ENCODE measurements around the gene SRGAP2.
A peak's percentile ranks its signal among the peaks of the same experiment; 100 is the strongest.
"Not testable (repeated sequence)": the region's sequence is repeated elsewhere in the genome, so short reads cannot be mapped to it uniquely, and the experiment has no call there.

SRGAP2 gene

DNA sequence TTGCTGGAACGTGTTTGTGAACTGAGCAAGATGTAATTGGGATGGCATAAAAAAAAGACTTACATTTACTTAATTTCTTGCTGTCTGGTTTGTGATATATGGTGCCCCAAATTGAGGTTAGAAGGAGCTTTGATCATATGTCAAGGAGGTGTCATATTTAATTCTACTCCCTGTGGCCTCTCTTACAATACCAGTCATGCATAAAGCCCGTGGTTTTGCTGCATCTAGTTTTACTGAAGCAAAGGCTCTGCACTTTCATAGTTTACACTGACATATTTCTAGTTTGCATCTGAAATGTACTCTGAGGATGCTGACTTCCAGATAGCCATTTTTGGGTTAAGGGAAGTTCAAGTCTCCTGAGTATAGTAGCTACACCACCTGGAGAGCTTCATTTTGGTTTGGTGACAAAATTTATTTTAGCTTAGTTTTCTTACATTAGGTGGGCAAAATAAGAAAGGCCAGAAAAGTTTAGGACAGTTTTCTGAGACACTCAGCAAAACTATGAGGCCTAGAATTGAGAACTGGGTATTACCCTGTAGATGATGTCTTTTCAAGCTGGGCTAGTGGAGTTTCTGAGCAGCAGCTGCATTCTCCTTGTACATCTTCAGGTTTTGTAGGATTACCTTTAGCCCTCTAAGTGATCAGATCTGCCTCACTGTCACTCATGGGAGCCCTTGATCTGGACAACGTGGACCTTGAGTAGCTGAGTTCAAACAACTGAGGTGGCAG lies 47.8 kb downstream of the SRGAP2 start:
- peaks cover 10% of the 10 kb centered on the region for H3K4me1 ChIP-seq (ENCODE audit: control insufficient read depth, low read length)
- H3K27ac ChIP-seq (ENCODE audit: low read depth, low read length) = peak overlapping the region; percentile 61
- H3K4me2 ChIP-seq (ENCODE audit: low read length) = peak overlapping the region; percentile 53
- H3F3A ChIP-seq (ENCODE audit: control insufficient read depth, insufficient read depth); H3K4me3 ChIP-seq (ENCODE audit: low read length); H3K9me3 ChIP-seq (ENCODE audit: control insufficient read depth, insufficient read depth, low read length); H4K20me1 ChIP-seq (ENCODE audit: control insufficient read depth, insufficient read depth, low read depth, low read length); H3K9me2 ChIP-seq (replicated peaks; ENCODE audit: control insufficient read depth, low read length); H3K27me3 ChIP-seq (ENCODE audit: control insufficient read depth, low read length); H3K36me3 ChIP-seq (ENCODE audit: control insufficient read depth, low read length); H3K79me2 ChIP-seq (ENCODE audit: control insufficient read depth, low read length): not testable (repeated sequence)

DNA sequence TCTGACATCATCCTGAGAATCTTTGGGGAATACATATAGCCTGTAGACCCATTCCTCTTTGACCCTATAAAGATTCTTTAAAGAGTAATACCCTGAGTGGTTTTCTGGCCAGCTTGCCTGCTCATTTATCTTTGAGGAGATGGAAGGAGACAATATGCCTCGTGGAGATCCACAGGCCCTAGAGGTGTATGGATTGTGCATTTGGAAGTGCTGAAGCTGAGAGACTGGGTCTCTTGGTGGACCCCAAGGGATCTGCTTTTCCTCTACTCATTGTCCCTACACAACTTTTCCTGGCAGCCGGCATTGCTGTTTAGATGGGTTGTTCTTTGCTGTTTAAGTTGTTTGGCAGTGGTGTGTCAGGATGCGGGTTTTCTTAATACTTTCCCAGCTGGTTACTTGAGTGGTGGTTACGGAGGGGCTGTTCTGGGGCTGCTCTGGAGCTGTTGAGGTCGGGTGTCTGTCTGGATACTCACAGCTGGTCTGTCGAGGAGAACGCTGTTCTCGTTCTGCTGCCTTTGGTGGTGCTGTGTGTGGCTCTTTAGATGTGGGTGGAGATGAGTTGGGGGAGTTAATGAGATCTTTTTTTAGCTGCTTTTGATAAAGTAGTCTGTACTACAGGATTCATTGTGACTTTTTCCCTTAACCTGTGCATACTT lies 49.5 kb downstream of the SRGAP2 start:
- not testable (repeated sequence) for H3F3A ChIP-seq (ENCODE audit: control insufficient read depth, insufficient read depth); H4K20me1 ChIP-seq (ENCODE audit: control insufficient read depth, insufficient read depth, low read depth, low read length); H3K9me3 ChIP-seq (ENCODE audit: control insufficient read depth, insufficient read depth, low read length); H3K9me2 ChIP-seq (replicated peaks; ENCODE audit: control insufficient read depth, low read length); H3K79me2 ChIP-seq (ENCODE audit: control insufficient read depth, low read length); H3K27ac ChIP-seq (ENCODE audit: low read depth, low read length); H3K4me3 ChIP-seq (ENCODE audit: low read length); H3K27me3 ChIP-seq (ENCODE audit: control insufficient read depth, low read length); H3K36me3 ChIP-seq (ENCODE audit: control insufficient read depth, low read length); H3K4me2 ChIP-seq (ENCODE audit: low read length)
- H3K4me1 ChIP-seq (ENCODE audit: control insufficient read depth, low read length) = peaks cover 18% of the 10 kb centered on the region

All from DOHH2 (cell line).